ENCODE results near the gene CALD1. TPM values are rescaled to one million over a fixed set of nuclear protein-coding genes. Genes with fewer than 3 reads are reported as not detected.
A peak's percentile ranks its signal among the peaks of the same experiment; 100 is the strongest.

CALD1 gene
- total and polyA plus RNA-seq, 2 experiments from 2014 or later, result 132 to 842 TPM

- no peak for TF ChIP-seq ZNF462 (CRISPR knock-in tag; IDR thresholded peaks at IDR 0.05)
Observed at GRCh38 chr7:134935701-134936100, 156.3 kb downstream of the CALD1 start (continued).

GRCh38 chr7:134936893-134937510, 157.6 kb downstream of the CALD1 start:
- Mint-ChIP-seq H3K9me3 (no peaks in the 10 kb centered on the region), H3K27me3 (ENCODE audit: insufficient read depth, low read depth, poor library complexity) (peaks cover 3% of the 10 kb centered on the region), H3K4me1 (peaks cover 14% of the 10 kb centered on the region), H3K4me3 (no peak overlapping the region), H3K36me3 (ENCODE audit: low read depth) (peaks cover 30% of the 10 kb centered on the region), H3K27ac (no peak overlapping the region; the same call in 1 of the 2 replicates)
- no peaks in the 10 kb centered on the region for H4K20me1 ChIP-seq (replicated peaks; ENCODE audit: insufficient read depth)
- H3K4me2 ChIP-seq, result no peak overlapping the region
- no peak overlapping the region for H3K4me3 ChIP-seq
- ATAC-seq (0 out of 3 replicates have a peak, but pooled peaks have one; percentile 30), DNase-seq (ENCODE audit: low spot score) (peak; percentile 9)
- no peaks in the 10 kb centered on the region for H3K9me2 ChIP-seq (ENCODE audit: insufficient read depth)
- no peak overlapping the region for H2AFZ ChIP-seq
- H3K27ac ChIP-seq (ENCODE audit: low read depth), result no peak overlapping the region
- no peaks in the 10 kb centered on the region for H3K79me2 ChIP-seq (replicated peaks; ENCODE audit: insufficient read depth)
- H3K27me3 ChIP-seq (ENCODE audit: insufficient read depth), result no peaks in the 10 kb centered on the region
- H3K4me1 ChIP-seq (ENCODE audit: insufficient read depth), result no peaks in the 10 kb centered on the region
- H3K36me3 ChIP-seq (ENCODE audit: insufficient read depth), result no peaks in the 10 kb centered on the region; the same call in 1 of the 2 replicates
- no peaks in the 10 kb centered on the region for H3F3A ChIP-seq (replicated peaks; ENCODE audit: low read depth)
- no peak for TF ChIP-seq CREB1 (CRISPR knock-in tag; IDR thresholded peaks at IDR 0.05; ENCODE audit: low read depth)
- TF ChIP-seq ZNF462 (CRISPR knock-in tag; IDR thresholded peaks at IDR 0.05), result no peak
- TF ChIP-seq JUNB (IDR thresholded peaks at IDR 0.05; ENCODE audit: unreplicated experiment), result no peak
- TF ChIP-seq, protein P1, sequence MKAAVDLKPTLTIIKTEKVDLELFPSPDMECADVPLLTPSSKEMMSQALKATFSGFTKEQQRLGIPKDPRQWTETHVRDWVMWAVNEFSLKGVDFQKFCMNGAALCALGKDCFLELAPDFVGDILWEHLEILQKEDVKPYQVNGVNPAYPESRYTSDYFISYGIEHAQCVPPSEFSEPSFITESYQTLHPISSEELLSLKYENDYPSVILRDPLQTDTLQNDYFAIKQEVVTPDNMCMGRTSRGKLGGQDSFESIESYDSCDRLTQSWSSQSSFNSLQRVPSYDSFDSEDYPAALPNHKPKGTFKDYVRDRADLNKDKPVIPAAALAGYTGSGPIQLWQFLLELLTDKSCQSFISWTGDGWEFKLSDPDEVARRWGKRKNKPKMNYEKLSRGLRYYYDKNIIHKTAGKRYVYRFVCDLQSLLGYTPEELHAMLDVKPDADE (IDR thresholded peaks at IDR 0.05), result no peak
- no peak for TF ChIP-seq CTCF (conservative IDR thresholded peaks at IDR 0.05; ENCODE audit: low read depth in 2 of 2)

Measured in GM23338 (cell line).